Ascending aorta (tissue), 2 donors: ENCODE data around the gene RAB6B. TPM values are rescaled to one million over a fixed set of nuclear protein-coding genes. Genes with fewer than 3 reads are reported as not detected.

Source experiments
- DNase-seq, 2 donors: peaks; one replicate each; pipeline ENCODE4 v3.0.0-alpha.2; 2019; ENCODE audit warnings: low spot score in 2 of 2
- H3K27ac ChIP-seq, 2 donors: fragments of 200-600 bp; sonication (generic); one replicate each; pipeline ENCODE4 v1.5.1; 2016 to 2017; ENCODE audit warnings: mild to moderate bottlenecking in 1 of 2
- H3K27me3 ChIP-seq: fragments of 200-600 bp; sonication (generic); one replicate; pipeline ENCODE4 v1.5.1; 2017
- H3K36me3 ChIP-seq, 2 donors: fragments of 200-600 bp; sonication (generic); one replicate each; pipeline ENCODE4 v1.5.1; 2016
- H3K4me1 ChIP-seq, 2 donors: fragments of 200-600 bp; sonication (generic); one replicate each; pipeline ENCODE4 v1.5.1; 2016 to 2017; ENCODE audit warnings: mild to moderate bottlenecking in 1 of 2
- H3K4me3 ChIP-seq, 2 donors: fragments of 200-600 bp; sonication (generic); one replicate each; pipeline ENCODE4 v1.5.1; 2016 to 2017; ENCODE audit warnings: mild to moderate bottlenecking in 1 of 2
- H3K9me3 ChIP-seq, 2 donors: fragments of 200-600 bp; sonication (generic); one replicate each; pipeline ENCODE4 v1.5.1; 2016
- CTCF ChIP-seq, 3 experiments: fragments of 200-600 bp in 2 of 3; fragments of 450-650 bp in 1 of 3; sonication (generic) in 2 of 3; IDR thresholded peaks; one replicate each; pipeline ENCODE4 v1.5.1; 2016 to 2019; ENCODE audit warnings: antibody characterized with exemption in 3 of 3, mild to moderate bottlenecking in 1 of 3, moderate library complexity in 1 of 3
- intact Hi-C: fragments of 100-400 bp; cut with DNase I; formaldehyde crosslinking; loops from one replicate; pipeline ENCODE4 v1.15.1; 2023
- total RNA-seq: library from RNA; depleted of rRNA; stranded (reverse); fragments of >200 nt; gene quantifications from one replicate; pipeline ENCODE4 v1.1.0, GENCODE V29; 2016

The RAB6B gene
- total RNA-seq, 1 donor from 2014 or later = 0.75 TPM

GRCh38 chr3:133799794-133800585 lies 95.7 kb downstream of the RAB6B start:
- no peak overlapping the region for H3K27ac ChIP-seq
- H3K9me3 ChIP-seq = no peaks in the 10 kb centered on the region
- intact Hi-C loops = loop anchor here (10.0 kb wide), 1 partner anchor 685 kb away; the partner anchor contains the start of genes ANAPC13 and CEP63
- no peaks in the 10 kb centered on the region for H3K4me1 ChIP-seq
- no peak for TF ChIP-seq CTCF (IDR thresholded peaks at IDR 0.05)
- DNase-seq = peak; percentile 15 to 69
- H3K4me3 ChIP-seq = no peak overlapping the region
- H3K27me3 ChIP-seq = no peaks in the 10 kb centered on the region
- no peaks in the 10 kb centered on the region for H3K36me3 ChIP-seq

- no peak overlapping the region for H3K4me3 ChIP-seq
- no peaks in the 10 kb centered on the region for H3K27me3 ChIP-seq
- intact Hi-C loops = no loop called here
- H3K27ac ChIP-seq = no peak overlapping the region
- no peak for DNase-seq
- TF ChIP-seq CTCF (IDR thresholded peaks at IDR 0.05) = no peak
- H3K36me3 ChIP-seq = no peaks in the 10 kb centered on the region
- no peaks in the 10 kb centered on the region for H3K9me3 ChIP-seq
- H3K4me1 ChIP-seq = no peaks in the 10 kb centered on the region
These were observed 98.1 kb downstream of the RAB6B start for GRCh38 chr3:133797396-133798105.

DNA sequence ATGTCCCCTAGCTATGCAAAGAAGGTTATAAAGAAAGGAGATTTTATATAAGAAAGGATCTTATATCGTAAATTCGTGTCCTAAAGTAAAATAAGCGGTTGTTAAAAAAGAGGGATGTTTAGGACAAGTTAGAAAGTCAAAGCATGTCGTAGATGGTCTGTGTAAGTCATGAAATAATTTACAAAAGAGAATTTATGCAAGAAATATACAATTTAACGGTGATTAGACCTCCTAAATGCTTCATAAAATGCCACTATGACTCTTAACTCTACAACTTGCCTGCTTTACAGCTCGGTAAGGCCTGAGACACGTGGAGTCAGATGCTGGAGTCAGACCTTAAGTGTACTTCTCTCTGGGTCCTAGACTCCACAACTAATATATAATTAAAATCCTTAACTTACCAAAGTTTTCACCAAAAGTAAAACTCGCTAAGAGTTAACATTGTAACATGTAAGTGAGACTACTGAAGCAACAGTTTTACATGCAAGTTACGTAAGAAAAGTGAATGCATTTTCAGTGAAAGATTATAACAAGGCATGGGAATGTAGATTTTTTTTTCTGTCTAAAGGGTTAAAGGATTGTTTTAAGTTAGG lies 103.4 kb downstream of the RAB6B start:
- Histone ChIP-seq H3K9me3 (peaks cover 0 to 3% of the 10 kb centered on the region in 2 donors), H3K27ac (no peak overlapping the region), H3K4me3 (no peak overlapping the region), H3K4me1 (no peaks in the 10 kb centered on the region), H3K27me3 (no peaks in the 10 kb centered on the region), H3K36me3 (no peaks in the 10 kb centered on the region)
- no peak for DNase-seq
- no peak for TF ChIP-seq CTCF (IDR thresholded peaks at IDR 0.05)
- intact Hi-C loops = no loop called here

DNA sequence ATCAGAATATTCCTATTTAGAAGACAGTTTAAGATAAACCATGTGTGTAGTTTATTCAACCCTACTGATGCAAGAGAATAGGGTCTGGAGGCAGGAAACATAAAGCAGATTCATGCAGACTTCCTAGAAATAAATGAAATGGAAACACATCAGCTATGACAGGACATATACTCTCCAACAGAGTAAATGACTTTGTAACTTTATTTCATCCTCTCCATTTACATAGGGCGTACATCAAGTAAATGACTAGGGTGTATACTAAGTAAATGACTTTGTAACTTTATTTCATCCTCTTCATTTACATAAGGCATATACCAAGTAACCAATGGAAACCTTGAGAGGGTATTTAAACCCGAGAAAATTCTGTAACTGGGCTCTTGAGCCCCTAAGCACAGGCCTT lies 107.7 kb downstream of the RAB6B start:
- H3K36me3 ChIP-seq = no peaks in the 10 kb centered on the region
- H3K9me3 ChIP-seq = peaks cover 0 to 3% of the 10 kb centered on the region in 2 donors
- H3K4me3 ChIP-seq = no peak overlapping the region
- no peak overlapping the region for H3K27ac ChIP-seq
- H3K4me1 ChIP-seq = no peaks in the 10 kb centered on the region
- DNase-seq = no peak
- no peak for TF ChIP-seq CTCF (IDR thresholded peaks at IDR 0.05)
- intact Hi-C loops = no loop called here
- H3K27me3 ChIP-seq = no peaks in the 10 kb centered on the region

DNA sequence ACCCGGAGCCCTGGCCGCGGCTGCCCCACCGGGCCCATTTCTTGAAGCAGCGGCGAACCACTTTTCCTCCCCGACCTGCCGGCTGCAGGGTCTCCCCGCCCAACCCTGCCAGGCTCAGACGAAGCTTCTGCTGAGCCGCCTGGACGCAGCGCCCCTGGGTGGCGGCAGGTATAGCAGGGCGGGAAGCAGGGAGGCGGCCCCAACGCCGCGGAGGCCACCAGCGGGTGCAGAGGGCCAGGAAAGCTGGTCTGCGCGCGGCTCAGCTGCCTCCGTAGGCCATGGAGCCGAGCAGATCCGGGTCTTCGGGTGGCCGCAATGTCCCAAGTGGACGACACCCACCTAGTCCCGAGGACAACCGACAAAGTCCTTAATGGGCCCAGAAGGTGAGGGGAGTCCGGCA lies 111.9 kb downstream of the RAB6B start:
- no peaks in the 10 kb centered on the region for H3K27me3 ChIP-seq
- no peak overlapping the region for H3K27ac ChIP-seq
- H3K36me3 ChIP-seq = no peaks in the 10 kb centered on the region
- no peak overlapping the region for H3K4me3 ChIP-seq
- no peak for DNase-seq
- H3K4me1 ChIP-seq = no peaks in the 10 kb centered on the region
- H3K9me3 ChIP-seq = no peaks in the 10 kb centered on the region
- no peak for TF ChIP-seq CTCF (IDR thresholded peaks at IDR 0.05)
- intact Hi-C loops = no loop called here
